Fibroblast of mammary gland (primary cell): ENCODE measurements around the gene PCDHGA8.

ENCODE experiments used
- DNase-seq: peaks from one replicate; pipeline ENCODE4 v3.0.0-alpha.2; 2010; ENCODE audit warnings: low read depth
- H3K4me3 ChIP-seq: 2 replicates; pipeline ENCODE4 v1.5.1; 2011; ENCODE audit warnings: low read depth, mild to moderate bottlenecking, low read length, moderate library complexity; ENCODE audit not compliant: control insufficient read depth
- TF ChIP-seq, protein P1 (sequence below): conservative IDR thresholded peaks from 2 replicates; pipeline ENCODE4 v1.5.1; 2011; ENCODE audit warnings: low read depth, low read length, inconsistent platforms; ENCODE audit not compliant: control insufficient read depth, insufficient read depth

The PCDHGA8 gene

DNA sequence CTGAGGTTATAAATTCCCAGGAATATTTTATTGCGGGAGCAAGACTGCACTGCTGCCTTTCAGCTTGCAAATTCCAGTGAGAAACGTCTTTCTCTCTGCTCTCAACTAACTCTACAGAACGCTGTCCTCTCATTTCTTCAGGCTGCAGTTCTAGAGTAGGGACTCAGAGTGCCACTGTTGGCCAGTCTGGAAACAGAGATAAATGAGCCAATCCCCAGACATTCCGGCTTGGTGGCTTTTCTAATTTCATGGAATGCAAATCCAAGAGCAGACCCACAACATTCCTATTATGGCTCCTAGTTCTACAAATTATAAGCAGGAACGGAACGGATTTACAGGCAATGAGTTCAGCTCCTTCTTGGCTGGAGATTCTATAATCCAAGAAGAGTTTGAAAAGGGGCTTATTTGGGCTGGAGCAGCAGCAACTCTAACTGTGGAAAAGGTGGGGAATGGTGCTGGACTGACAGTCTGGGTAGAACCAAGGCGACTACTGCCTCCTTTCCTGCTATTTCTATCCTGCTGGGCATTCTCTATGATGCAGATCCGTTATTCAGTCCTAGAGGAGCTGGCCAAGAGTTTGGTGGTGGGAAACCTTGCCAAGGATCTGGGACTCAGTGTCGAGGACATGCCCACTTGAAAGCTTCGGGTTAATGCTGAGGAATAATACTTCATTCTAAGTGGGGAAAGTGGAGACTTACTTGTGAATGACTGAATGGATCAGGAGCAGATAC, 47.1 kb downstream of the PCDHGA8 start:
- no peak for DNase-seq
- H3K4me3 ChIP-seq: no peak overlapping the region
- TF ChIP-seq, protein P1, sequence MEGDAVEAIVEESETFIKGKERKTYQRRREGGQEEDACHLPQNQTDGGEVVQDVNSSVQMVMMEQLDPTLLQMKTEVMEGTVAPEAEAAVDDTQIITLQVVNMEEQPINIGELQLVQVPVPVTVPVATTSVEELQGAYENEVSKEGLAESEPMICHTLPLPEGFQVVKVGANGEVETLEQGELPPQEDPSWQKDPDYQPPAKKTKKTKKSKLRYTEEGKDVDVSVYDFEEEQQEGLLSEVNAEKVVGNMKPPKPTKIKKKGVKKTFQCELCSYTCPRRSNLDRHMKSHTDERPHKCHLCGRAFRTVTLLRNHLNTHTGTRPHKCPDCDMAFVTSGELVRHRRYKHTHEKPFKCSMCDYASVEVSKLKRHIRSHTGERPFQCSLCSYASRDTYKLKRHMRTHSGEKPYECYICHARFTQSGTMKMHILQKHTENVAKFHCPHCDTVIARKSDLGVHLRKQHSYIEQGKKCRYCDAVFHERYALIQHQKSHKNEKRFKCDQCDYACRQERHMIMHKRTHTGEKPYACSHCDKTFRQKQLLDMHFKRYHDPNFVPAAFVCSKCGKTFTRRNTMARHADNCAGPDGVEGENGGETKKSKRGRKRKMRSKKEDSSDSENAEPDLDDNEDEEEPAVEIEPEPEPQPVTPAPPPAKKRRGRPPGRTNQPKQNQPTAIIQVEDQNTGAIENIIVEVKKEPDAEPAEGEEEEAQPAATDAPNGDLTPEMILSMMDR: no peak

DNA sequence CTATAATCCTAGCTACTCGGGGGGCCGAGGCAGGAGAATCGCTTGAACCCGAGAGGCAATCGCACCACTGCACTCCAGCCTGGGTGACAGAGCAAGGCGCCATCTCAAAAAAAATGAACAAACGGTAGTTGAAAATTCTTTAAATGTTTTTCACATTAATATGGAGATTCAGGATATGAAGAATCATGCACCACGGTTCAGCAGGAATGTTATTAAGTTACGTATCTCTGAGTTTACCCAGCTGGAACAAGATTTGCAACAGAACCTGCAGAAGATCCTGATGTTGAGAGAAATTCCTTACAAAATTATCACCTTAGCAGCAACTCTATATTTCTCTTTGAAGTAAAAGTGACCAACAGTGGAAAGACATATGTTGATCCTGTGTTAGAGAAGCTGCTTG, 47.9 kb downstream of the PCDHGA8 start:
- no peak overlapping the region for H3K4me3 ChIP-seq
- no peak for DNase-seq
- TF ChIP-seq, protein P1: no peak

DNA sequence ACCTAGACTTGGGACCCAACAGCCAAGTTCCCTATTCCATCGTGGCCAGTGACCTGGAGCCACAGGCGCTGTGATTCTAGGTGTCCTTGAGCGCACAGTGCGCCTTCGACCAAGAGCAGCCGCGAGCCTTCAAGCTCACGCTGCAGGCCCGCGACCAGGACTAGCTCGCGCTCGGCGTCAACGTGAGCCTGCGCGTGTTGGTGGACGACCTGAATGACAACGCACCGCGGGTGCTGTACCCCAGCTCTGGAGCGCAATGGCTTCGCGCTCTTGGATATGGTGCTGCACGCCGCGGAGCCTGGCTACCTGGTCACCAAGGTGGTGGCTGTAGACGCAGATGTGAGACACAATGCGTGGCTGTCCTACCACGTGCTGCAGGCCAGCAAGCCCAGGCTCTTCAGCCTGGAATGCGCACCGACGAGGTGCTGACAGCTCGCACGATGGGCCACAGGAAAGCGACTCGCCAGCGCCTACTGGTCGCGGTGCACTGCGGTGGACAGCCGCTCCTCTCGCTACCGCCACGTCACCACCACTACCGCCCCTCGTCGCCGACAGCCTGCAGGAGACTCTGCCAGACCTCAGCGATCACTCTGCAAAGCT, 49.2 kb downstream of the PCDHGA8 start:
- TF ChIP-seq, protein P1: no peak
- no peak for DNase-seq
- no peak overlapping the region for H3K4me3 ChIP-seq
